ENCODE measurements around the gene GJA9.
"Not testable (repeated sequence)": the region's sequence is repeated elsewhere in the genome, so short reads cannot be mapped to it uniquely, and the experiment has no call there.

DNA sequence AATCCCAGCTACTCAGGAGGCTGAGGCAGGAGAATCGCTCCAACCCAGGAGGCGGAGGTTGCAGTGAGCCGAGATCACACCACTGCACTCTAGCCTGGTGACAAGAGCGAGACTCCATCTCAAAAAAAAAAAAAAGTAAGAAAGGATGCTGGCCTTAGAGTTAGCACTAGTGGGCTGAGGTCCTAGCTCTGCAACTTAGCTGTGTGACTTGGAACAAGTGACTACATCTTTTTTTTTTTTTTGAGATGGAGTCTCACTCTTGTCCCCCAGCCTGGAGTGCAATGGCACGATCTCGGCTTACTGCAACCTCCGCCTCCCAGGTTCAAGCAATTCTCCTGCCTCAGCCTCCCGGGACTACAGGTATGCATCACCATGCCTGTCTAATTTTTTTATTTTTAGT, 33.5 kb upstream of the GJA9 start:
- TF ChIP-seq, protein P1, sequence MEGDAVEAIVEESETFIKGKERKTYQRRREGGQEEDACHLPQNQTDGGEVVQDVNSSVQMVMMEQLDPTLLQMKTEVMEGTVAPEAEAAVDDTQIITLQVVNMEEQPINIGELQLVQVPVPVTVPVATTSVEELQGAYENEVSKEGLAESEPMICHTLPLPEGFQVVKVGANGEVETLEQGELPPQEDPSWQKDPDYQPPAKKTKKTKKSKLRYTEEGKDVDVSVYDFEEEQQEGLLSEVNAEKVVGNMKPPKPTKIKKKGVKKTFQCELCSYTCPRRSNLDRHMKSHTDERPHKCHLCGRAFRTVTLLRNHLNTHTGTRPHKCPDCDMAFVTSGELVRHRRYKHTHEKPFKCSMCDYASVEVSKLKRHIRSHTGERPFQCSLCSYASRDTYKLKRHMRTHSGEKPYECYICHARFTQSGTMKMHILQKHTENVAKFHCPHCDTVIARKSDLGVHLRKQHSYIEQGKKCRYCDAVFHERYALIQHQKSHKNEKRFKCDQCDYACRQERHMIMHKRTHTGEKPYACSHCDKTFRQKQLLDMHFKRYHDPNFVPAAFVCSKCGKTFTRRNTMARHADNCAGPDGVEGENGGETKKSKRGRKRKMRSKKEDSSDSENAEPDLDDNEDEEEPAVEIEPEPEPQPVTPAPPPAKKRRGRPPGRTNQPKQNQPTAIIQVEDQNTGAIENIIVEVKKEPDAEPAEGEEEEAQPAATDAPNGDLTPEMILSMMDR (IDR thresholded peaks at IDR 0.05) = not testable (repeated sequence)
- TF ChIP-seq POLR2A (IDR thresholded peaks at IDR 0.05) = not testable (repeated sequence)

Data from adrenal gland (tissue), 5 donors.